ENCODE data around the gene RAD54L. TPM values are rescaled to one million over a fixed set of nuclear protein-coding genes. Genes with fewer than 3 reads are reported as not detected.
"Not testable (repeated sequence)": the region's sequence is repeated elsewhere in the genome, so short reads cannot be mapped to it uniquely, and the experiment has no call there.

The RAD54L gene
- total RNA-seq = under 1 TPM; 0.60 to 0.67 TPM
- long read RNA-seq, donor 1 = 0 reads
- long read RNA-seq, donor 2, partial matches to known transcripts = 1 of 1 reads
- long read RNA-seq, donor 2, other reads (novel, unspliced or antisense) = 0 of 1 reads

- intact Hi-C loops (cut with DNase I) = no loop called here
- peak; percentile 99 for DNase-seq (ENCODE audit: low spot score)
Measured at GRCh38 chr1:46247436-46248121, at the start of gene RAD54L. RAD54L (plus strand) TSS chr1:46247763; CDS start chr1:46248406, 643 bp downstream.

GRCh38 chr1:46197964-46198811, 49.4 kb upstream of the RAD54L start, which contains the start of gene POMGNT1:
POMGNT1 (minus strand) TSS chr1:46198434; CDS start chr1:46197821, 613 bp downstream.
- intact Hi-C loops (cut with DNase I) = no loop called here
- DNase-seq (ENCODE audit: low spot score) = peak; percentile 87

GRCh38 chr1:46199233-46199749, 48.3 kb upstream of the RAD54L start:
- intact Hi-C loops (cut with DNase I) = no loop called here

GRCh38 chr1:46203738-46204405, 43.7 kb upstream of the RAD54L start:
- DNase-seq (ENCODE audit: low spot score) = peak; percentile 9
- intact Hi-C loops (cut with DNase I) = no loop called here

More at GRCh38 chr1:46199233-46199749, 48.3 kb upstream of the RAD54L start:
- DNase-seq (ENCODE audit: low spot score) = no peak

- DNase-seq (ENCODE audit: low spot score) = peak; percentile 76
- intact Hi-C loops (cut with DNase I) = no loop called here
Measured at GRCh38 chr1:46204406-46204742, 43.2 kb upstream of the RAD54L start.

GRCh38 chr1:46205141-46205540, 42.4 kb upstream of the RAD54L start:
- peak; percentile 14 for DNase-seq (ENCODE audit: low spot score)
- intact Hi-C loops (cut with DNase I) = no loop called here

- no peak for DNase-seq (ENCODE audit: low spot score)
- intact Hi-C loops (cut with DNase I) = no loop called here
Measured at GRCh38 chr1:46205791-46206190, 41.8 kb upstream of the RAD54L start.

- intact Hi-C loops (cut with DNase I) = no loop called here
- peak; percentile 48 for DNase-seq (ENCODE audit: low spot score)
Measured at GRCh38 chr1:46206399-46206798, 41.2 kb upstream of the RAD54L start.

- no peak for DNase-seq (ENCODE audit: low spot score)
- intact Hi-C loops (cut with DNase I) = no loop called here
Measured at GRCh38 chr1:46210561-46210960, 37.0 kb upstream of the RAD54L start.

GRCh38 chr1:46211051-46211450, 36.5 kb upstream of the RAD54L start:
- intact Hi-C loops (cut with DNase I) = no loop called here
- no peak for DNase-seq (ENCODE audit: low spot score)

GRCh38 chr1:46215504-46215903, 32.1 kb upstream of the RAD54L start:
- peak; percentile 16 for DNase-seq (ENCODE audit: low spot score)
- intact Hi-C loops (cut with DNase I) = no loop called here

- intact Hi-C loops (cut with DNase I) = no loop called here
Measured at GRCh38 chr1:46218443-46218842, 29.1 kb upstream of the RAD54L start.

GRCh38 chr1:46219551-46220520, 27.7 kb upstream of the RAD54L start:
- intact Hi-C loops (cut with DNase I) = no loop called here
- DNase-seq (ENCODE audit: low spot score) = peak; percentile 9

More at GRCh38 chr1:46218443-46218842, 29.1 kb upstream of the RAD54L start:
- no peak for DNase-seq (ENCODE audit: low spot score)

- intact Hi-C loops (cut with DNase I) = no loop called here
- DNase-seq (ENCODE audit: low spot score) = peak; percentile 3
Measured at GRCh38 chr1:46220808-46221207, 26.8 kb upstream of the RAD54L start.

- peak; percentile 59 for DNase-seq (ENCODE audit: low spot score)
- intact Hi-C loops (cut with DNase I) = no loop called here
Measured at GRCh38 chr1:46221749-46222148, 25.8 kb upstream of the RAD54L start.

- intact Hi-C loops (cut with DNase I) = not testable (repeated sequence)
Measured at GRCh38 chr1:46223055-46223454, 24.5 kb upstream of the RAD54L start.

GRCh38 chr1:46223472-46223943, 24.1 kb upstream of the RAD54L start:
- peak; percentile 87 for DNase-seq (ENCODE audit: low spot score)
- intact Hi-C loops (cut with DNase I) = no loop called here

More at GRCh38 chr1:46223055-46223454, 24.5 kb upstream of the RAD54L start:
- DNase-seq (ENCODE audit: low spot score) = peak; percentile 38

GRCh38 chr1:46224966-46225365, 22.6 kb upstream of the RAD54L start:
- DNase-seq (ENCODE audit: low spot score) = peak; percentile 22
- intact Hi-C loops (cut with DNase I) = no loop called here

Measured in posterior vena cava (tissue), 2 donors.